HepG2 (cell line): ENCODE data around the gene MGAT4C.

Experiments used
- ELK4 ChIP-seq: sonication (generic); formaldehyde crosslinking; IDR thresholded peaks from 2 replicates; pipeline ENCODE4 v1.9.0; 2021; ENCODE audit warnings: missing genetic modification reagents, borderline replicate concordance
- PLSCR1 ChIP-seq: sonication (generic); formaldehyde crosslinking; IDR thresholded peaks from 2 replicates; pipeline ENCODE4 v1.5.0; 2020; ENCODE audit warnings: missing genetic modification reagents, mild to moderate bottlenecking, borderline replicate concordance
- ZNF160 ChIP-seq: sonication (generic); formaldehyde crosslinking; IDR thresholded peaks from 2 replicates; pipeline ENCODE4 v1.8.0; 2022; ENCODE audit warnings: mild to moderate bottlenecking, inconsistent platforms, missing genetic modification reagents
- ZNF274 ChIP-seq: sonication (generic); formaldehyde crosslinking; IDR thresholded peaks from 2 replicates; pipeline ENCODE4 v1.5.1; 2020; ENCODE audit warnings: mild to moderate bottlenecking, missing genetic modification reagents
- ZNF770 ChIP-seq: sonication (generic); formaldehyde crosslinking; IDR thresholded peaks from 2 replicates; pipeline ENCODE4 v1.5.0; 2020; ENCODE audit warnings: mild to moderate bottlenecking, missing genetic modification reagents

- TF ChIP-seq ZNF770 (CRISPR knock-in tag), result no peak
- TF ChIP-seq PLSCR1 (CRISPR knock-in tag), result no peak
- TF ChIP-seq ZNF274, result no peak
- no peak for TF ChIP-seq ELK4 (CRISPR knock-in tag)
- no peak for TF ChIP-seq ZNF160
Observed at GRCh38 chr12:86198696-86199444, 57.3 kb downstream of the MGAT4C start.
